HG03095 (cell line): ENCODE results near the gene TPSG1.

Source experiments
- ATAC-seq: cut with Tn5 transposase; IDR thresholded peaks from one replicate; pipeline ENCODE4 v1.9.1; 2021; ENCODE audit warnings: moderate library complexity; ENCODE audit not compliant: unreplicated experiment

TPSG1 gene

GRCh38 chr16:1217526-1217925 is 7.5 kb downstream of the TPSG1 start:
- no peak for ATAC-seq

GRCh38 chr16:1216681-1217400 is 8.2 kb downstream of the TPSG1 start:
- no peak for ATAC-seq

GRCh38 chr16:1216296-1216619 is 8.8 kb downstream of the TPSG1 start:
- no peak for ATAC-seq

DNA sequence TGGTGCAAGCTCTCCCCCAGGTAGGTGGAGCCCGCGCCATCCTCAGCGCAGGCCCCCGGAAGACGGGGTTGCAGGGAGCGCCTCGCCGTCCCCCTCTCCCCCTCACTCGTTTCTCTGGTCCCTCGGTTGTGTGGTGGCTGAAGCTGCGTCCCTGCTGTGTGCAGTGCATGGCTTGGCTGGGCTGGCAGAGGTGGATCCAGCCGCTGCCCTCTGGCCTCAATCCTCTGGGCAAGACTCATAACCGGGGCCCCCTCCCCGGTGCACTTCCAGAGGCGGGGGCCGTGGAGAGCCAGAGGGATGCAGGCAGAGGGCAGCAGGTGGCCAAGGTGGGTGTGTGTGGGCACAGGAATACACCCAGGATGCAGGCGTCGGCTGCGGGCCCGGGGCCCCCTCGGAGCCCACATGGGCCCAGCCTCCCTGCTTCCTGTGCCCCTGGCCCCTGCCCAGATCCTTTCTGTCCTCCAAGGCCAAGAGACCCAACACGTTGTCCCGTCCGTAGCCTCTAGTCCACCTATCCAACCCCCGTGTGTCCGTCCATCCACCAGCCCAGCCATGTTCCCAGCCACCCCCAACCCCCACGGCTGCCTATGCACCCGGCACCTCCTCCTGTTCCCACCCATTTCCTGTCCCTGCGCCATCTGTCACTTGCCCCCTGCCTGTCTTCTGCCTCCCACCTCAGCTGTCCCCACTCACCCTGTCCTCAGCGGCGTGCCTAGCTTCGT is 9.3 kb downstream of the TPSG1 start:
- ATAC-seq = no peak

DNA sequence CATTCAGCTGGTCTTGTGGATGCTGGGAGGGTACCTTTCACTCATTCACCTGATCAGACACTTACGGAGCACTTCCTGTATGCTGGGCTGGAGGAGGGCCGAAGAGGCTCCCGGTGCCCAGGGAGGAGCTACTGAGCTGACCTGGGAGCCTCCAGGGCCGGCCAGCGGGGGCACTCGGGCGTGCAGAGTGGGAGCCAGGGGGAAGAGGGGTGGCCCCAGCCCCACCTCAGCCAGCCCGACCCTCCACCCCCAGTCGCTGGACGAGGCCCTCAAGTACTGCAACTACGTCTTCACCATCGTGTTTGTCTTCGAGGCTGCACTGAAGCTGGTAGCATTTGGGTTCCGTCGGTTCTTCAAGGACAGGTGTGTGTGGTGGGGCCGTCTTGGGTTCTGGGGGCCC is 10.3 kb downstream of the TPSG1 start:
- ATAC-seq = no peak

DNA sequence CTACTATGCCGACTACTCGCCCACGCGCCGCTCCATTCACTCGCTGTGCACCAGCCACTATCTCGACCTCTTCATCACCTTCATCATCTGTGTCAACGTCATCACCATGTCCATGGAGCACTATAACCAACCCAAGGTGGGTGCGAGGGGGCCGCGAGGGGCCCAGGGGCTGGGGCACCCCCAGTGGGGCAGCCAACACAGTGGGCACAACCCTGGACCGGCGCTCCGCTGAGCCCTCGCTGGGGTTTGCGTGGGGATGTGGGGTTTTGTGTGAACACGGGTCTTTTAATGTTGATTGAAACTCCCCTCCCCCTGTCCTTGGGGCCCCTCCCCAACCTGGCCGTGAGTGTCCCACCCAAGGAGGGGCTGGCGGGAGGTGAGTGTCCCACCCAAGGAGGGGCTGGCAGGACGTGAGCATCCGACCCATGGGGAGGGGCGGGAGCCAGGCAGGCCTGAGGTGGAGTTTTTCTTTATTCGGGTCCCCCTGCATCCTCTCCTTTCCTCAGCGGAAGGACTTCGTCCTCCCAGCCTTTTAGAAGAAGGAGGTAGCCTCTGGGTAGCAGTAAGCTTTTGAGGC is 11.2 kb downstream of the TPSG1 start:
- no peak for ATAC-seq

DNA sequence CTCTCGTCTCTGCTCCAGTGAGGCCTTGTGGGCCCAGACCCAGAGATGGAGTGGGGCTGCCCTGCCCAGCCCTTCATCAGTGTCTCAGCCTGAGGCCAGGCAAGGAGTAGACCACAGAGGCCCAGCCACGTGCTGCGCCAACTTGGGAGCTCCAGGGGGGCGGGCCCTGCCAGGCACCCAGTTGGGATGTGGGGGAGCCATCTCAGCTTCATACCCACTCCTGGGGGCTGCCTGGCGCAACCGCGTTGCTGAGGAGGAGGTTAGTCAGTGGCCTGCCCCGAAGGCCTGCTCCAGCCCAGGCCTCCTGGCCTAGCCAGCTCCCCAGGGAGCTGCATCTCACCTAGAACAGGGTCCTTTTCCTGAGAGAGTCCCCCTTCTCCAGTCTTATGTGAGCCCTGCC is 11.8 kb downstream of the TPSG1 start:
- no peak for ATAC-seq

- no peak for ATAC-seq
Measured at GRCh38 chr16:1212616-1213194, 12.4 kb downstream of the TPSG1 start.

GRCh38 chr16:1211451-1212268 is 13.4 kb downstream of the TPSG1 start:
- no peak for ATAC-seq

GRCh38 chr16:1210461-1210860 is 14.6 kb downstream of the TPSG1 start:
- ATAC-seq = no peak

DNA sequence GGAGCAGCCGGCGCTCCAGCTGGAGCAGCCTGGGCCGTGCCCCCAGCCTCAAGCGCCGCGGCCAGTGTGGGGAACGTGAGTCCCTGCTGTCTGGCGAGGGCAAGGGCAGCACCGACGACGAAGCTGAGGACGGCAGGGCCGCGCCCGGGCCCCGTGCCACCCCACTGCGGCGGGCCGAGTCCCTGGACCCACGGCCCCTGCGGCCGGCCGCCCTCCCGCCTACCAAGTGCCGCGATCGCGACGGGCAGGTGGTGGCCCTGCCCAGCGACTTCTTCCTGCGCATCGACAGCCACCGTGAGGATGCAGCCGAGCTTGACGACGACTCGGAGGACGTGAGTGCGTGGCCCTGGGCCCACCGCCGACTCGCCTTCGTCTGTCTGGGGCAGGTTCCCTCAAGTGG is 16.0 kb downstream of the TPSG1 start:
- no peak for ATAC-seq

- ATAC-seq = no peak
Measured at GRCh38 chr16:1208239-1208830, 16.7 kb downstream of the TPSG1 start.

DNA sequence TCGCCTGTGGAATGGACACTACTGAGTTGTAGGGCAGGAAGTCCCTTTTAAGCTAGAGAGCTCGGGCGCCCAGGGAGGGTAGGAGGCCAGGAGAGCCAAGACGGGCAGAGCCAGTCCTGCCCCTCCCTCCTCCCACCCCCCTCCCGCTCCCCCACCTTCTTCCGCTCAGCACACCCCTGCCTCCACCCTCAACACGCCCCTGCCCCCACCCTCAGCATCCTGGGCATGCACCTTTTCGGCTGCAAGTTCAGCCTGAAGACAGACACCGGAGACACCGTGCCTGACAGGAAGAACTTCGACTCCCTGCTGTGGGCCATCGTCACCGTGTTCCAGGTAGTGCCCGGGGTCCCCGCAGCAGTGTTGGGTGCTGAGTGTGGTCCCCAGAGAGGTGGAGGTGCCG is 18.3 kb downstream of the TPSG1 start:
- no peak for ATAC-seq

DNA sequence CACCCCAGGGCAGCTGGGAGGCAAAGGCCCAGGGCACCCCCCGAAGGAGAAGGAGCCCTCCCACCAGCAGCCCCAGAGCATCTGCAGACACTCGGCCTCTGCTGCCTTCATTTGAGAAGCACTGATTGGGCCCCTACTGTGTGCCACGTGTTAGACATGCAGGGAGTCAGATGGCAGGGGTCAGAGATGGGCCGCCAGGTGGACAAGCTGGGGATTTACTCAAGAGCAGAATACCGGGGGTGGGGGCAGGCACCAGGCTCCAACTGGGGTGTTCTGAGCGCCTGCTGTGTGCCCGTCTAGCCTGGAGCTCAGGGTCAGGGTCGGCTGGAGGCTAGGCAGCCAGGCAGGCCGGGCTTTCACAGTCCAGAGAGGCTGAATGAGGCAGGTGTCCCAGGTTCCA is 18.7 kb downstream of the TPSG1 start:
- no peak for ATAC-seq

GRCh38 chr16:1204933-1205332 is 20.1 kb downstream of the TPSG1 start:
- ATAC-seq = no peak

GRCh38 chr16:1202274-1202673 is 22.8 kb downstream of the TPSG1 start:
- no peak for ATAC-seq

- ATAC-seq = no peak
Measured at GRCh38 chr16:1201444-1201843, 23.6 kb downstream of the TPSG1 start.

DNA sequence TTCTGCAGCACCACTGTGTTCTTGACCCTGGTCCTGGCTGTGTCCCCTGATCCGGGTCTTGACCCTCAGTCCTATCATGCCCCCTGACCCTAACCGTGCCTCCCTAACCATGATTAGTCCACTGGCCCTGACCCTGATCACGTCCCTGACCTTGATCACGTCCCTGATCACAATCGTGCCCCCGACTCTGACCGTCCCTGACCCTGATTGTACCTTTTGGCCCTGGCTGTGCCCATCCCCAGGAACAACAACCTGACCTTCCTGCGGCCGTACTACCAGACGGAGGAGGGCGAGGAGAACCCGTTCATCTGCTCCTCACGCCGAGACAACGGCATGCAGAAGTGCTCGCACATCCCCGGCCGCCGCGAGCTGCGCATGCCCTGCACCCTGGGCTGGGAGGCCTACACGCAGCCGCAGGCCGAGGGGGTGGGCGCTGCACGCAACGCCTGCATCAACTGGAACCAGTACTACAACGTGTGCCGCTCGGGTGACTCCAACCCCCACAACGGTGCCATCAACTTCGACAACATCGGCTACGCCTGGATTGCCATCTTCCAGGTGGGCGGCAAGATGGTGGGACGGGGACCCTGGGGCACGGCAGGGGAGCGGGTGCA is 24.9 kb downstream of the TPSG1 start:
- no peak for ATAC-seq

DNA sequence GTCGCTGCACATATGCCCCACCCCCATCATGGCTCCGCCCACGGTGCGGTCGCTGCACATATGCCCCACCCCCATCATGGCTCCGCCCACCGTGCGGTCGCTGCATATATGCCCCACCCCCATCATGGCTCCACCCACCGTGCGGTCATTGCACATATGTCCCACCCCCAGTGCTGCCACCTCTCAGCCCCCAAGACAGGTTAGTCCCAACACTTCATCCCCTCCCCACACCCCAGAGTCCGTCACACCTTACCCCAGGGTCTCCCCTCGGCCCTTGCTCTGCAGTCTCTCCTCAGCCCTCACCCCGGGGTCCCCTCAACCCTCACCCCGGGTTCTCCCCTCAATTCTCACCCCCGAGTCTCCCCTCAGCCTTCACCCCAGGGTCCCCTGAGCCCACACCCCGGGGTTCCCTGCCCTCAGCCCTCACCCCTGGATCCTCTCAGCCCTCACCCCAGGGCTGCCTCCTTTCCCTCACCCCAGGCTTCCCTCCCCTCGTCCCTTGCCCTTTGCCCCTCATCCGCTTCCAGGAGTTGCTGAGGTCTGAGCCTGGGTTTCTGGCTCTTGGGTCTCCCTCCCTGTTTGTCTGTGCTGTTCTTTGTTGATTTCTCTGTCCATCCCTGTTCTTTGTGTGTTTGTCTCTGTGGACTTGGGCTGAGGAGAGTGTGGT is 25.6 kb downstream of the TPSG1 start:
- ATAC-seq = no peak
